ENCODE measurements around the gene HK3.

Gene HK3

GRCh38 chr5:176935017-176935416 lies 35.9 kb upstream of the HK3 start:
- TF ChIP-seq CTCF (IDR thresholded peaks at IDR 0.05) (no peak), ZFX (IDR thresholded peaks at IDR 0.05; ENCODE audit: borderline replicate concordance) (no peak)

GRCh38 chr5:176934309-176934930 lies 35.3 kb upstream of the HK3 start:
- no peak for TF ChIP-seq CTCF (IDR thresholded peaks at IDR 0.05)
- TF ChIP-seq ZFX (IDR thresholded peaks at IDR 0.05; ENCODE audit: borderline replicate concordance): no peak
- no peak overlapping the region for H3K27ac ChIP-seq

More at GRCh38 chr5:176935017-176935416, 35.9 kb upstream of the HK3 start:
- H3K27ac ChIP-seq: no peak overlapping the region

GRCh38 chr5:176929654-176930053 lies 30.5 kb upstream of the HK3 start:
- H3K27ac ChIP-seq: no peak overlapping the region
- no peak for TF ChIP-seq ZFX (IDR thresholded peaks at IDR 0.05; ENCODE audit: borderline replicate concordance)
- TF ChIP-seq CTCF (IDR thresholded peaks at IDR 0.05): no peak

- TF ChIP-seq ZFX (IDR thresholded peaks at IDR 0.05; ENCODE audit: borderline replicate concordance): no peak
- no peak for TF ChIP-seq CTCF (IDR thresholded peaks at IDR 0.05)
- no peak overlapping the region for H3K27ac ChIP-seq
Measured at GRCh38 chr5:176927562-176927961, 28.4 kb upstream of the HK3 start.

- no peak overlapping the region for H3K27ac ChIP-seq
- TF ChIP-seq ZFX (IDR thresholded peaks at IDR 0.05; ENCODE audit: borderline replicate concordance) (no peak), CTCF (IDR thresholded peaks at IDR 0.05) (no peak)
Measured at GRCh38 chr5:176922817-176923216, 23.7 kb upstream of the HK3 start.

- no peak overlapping the region for H3K27ac ChIP-seq
- TF ChIP-seq ZFX (IDR thresholded peaks at IDR 0.05; ENCODE audit: borderline replicate concordance) (no peak), CTCF (IDR thresholded peaks at IDR 0.05) (no peak)
Measured at GRCh38 chr5:176921714-176922113, 22.6 kb upstream of the HK3 start.

GRCh38 chr5:176918613-176919012 lies 19.5 kb upstream of the HK3 start:
- TF ChIP-seq ZFX (IDR thresholded peaks at IDR 0.05; ENCODE audit: borderline replicate concordance) (no peak), CTCF (IDR thresholded peaks at IDR 0.05) (no peak)

More at GRCh38 chr5:176918613-176919012, 19.5 kb upstream of the HK3 start:
- no peak overlapping the region for H3K27ac ChIP-seq
